HG03432 (cell line): ENCODE measurements around the gene KRTAP10-2.
"Not testable (repeated sequence)": the region's sequence is repeated elsewhere in the genome, so short reads cannot be mapped to it uniquely, and the experiment has no call there.

Source experiments
- ATAC-seq: cut with Tn5 transposase; IDR thresholded peaks from one replicate; pipeline ENCODE4 v1.9.1; 2021; ENCODE audit warnings: mild to moderate bottlenecking, moderate library complexity; ENCODE audit not compliant: unreplicated experiment

KRTAP10-2 gene, protein sequence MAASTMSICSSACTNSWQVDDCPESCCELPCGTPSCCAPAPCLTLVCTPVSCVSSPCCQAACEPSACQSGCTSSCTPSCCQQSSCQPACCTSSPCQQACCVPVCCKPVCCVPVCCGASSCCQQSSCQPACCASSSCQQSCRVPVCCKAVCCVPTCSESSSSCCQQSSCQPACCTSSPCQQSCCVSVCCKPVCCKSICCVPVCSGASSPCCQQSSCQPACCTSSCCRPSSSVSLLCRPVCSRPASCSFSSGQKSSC

GRCh38 chr21:44551340-44551961, at the start of gene KRTAP10-2:
TSS of gene KRTAP10-2 (minus strand) at chr21:44551505. CDS start at chr21:44551458, 47 bp downstream.
- ATAC-seq, result no peak

DNA sequence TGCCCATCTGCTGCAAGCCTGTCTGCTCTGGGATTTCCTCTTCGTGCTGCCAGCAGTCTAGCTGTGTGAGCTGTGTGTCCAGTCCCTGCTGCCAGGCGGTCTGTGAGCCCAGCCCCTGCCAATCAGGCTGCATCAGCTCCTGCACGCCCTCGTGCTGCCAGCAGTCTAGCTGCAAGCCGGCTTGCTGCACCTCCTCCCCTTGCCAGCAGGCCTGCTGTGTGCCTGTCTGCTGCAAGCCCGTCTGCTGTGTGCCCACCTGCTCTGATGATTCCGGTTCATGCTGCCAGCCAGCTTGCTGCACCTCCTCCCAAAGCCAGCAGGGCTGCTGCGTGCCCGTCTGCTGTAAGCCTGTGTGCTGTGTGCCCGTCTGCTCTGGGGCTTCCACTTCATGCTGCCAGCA, 49.8 kb upstream of the KRTAP10-2 start:
- not testable (repeated sequence) for ATAC-seq

- not testable (repeated sequence) for ATAC-seq
Observed at GRCh38 chr21:44600118-44600978, 49.0 kb upstream of the KRTAP10-2 start, which contains the start of gene KRTAP10-7. TSS of gene KRTAP10-7 (plus strand) at chr21:44600597. CDS start at chr21:44600622, 25 bp downstream.

GRCh38 chr21:44599264-44600029, 48.1 kb upstream of the KRTAP10-2 start:
- no peak for ATAC-seq

- no peak for ATAC-seq
Observed at GRCh38 chr21:44598061-44598460, 46.8 kb upstream of the KRTAP10-2 start.

GRCh38 chr21:44596068-44596725, 44.9 kb upstream of the KRTAP10-2 start:
- ATAC-seq, result no peak

DNA sequence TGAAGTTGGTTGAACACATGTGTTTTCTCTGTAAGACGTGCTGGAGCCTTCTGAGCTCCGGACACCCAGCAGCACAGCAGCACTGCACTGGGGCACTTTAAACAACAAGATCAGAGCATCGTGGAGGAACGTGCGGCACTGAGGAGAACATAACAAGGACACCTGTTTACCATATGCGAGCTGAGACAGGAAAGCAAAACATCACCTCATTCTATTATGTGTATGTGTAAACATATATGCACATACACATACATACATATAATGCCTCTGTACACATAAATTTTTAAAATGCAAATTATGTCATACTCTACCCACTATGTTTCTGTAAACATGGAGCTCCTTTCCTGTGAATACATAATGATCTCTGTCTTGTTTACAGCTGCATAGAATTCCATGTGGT, 44.2 kb upstream of the KRTAP10-2 start:
- ATAC-seq, result no peak

GRCh38 chr21:44594406-44594916, 43.2 kb upstream of the KRTAP10-2 start:
- ATAC-seq, result no peak

GRCh38 chr21:44593598-44594405, 42.5 kb upstream of the KRTAP10-2 start:
- ATAC-seq, result no peak

- no peak for ATAC-seq
Observed at GRCh38 chr21:44592446-44593311, 41.4 kb upstream of the KRTAP10-2 start, which contains the start of gene KRTAP10-6. TSS of gene KRTAP10-6 (minus strand) at chr21:44592505. CDS start at chr21:44592484, 21 bp downstream.

GRCh38 chr21:44591801-44592130, 40.5 kb upstream of the KRTAP10-2 start:
- ATAC-seq, result not testable (repeated sequence)

GRCh38 chr21:44590897-44591800, 39.8 kb upstream of the KRTAP10-2 start:
- not testable (repeated sequence) for ATAC-seq

GRCh38 chr21:44590311-44590721, 39.0 kb upstream of the KRTAP10-2 start:
- no peak for ATAC-seq

- ATAC-seq, result no peak
Observed at GRCh38 chr21:44589586-44590305, 38.4 kb upstream of the KRTAP10-2 start.

DNA sequence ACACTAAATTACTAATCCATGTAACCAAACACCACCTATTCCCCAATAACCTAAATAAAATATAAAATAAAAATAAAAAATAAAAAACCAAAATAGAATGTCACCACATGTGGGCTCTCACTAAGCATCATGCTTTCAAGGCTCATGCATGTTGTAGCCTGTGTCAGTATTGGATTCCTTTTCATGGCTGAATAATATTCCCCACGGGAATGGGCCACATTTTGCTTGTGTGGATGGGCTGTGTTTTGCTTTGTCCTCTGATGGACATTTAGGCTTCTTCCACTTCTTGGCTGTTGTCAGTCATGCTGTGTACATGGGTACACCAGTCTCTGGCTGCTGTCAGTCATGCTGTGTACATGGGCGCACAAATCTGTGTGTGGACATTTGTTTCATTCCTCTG, 37.8 kb upstream of the KRTAP10-2 start:
- no peak for ATAC-seq

DNA sequence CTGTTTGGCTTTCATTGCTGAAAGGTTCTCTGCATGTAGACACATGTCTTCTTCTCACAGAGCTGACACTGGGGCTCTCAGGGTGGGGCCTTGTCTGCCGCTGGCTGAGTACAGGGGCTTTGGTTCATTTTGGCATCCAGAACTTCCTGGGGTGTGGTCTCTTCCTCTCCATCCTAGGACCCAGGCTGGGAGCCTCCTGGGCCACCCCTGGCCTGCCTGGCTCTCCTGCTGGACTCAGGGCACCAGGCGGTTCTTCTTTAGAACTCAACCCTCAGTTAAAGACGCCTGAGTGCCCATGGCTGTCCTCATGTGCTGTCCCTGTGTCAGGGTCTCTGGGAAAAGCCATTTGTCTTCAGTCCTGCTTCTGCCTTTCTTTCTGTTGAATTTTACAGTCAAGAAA, 34.6 kb upstream of the KRTAP10-2 start:
- no peak for ATAC-seq

GRCh38 chr21:44583800-44584147, 32.5 kb upstream of the KRTAP10-2 start:
- no peak for ATAC-seq
